Caco-2 (cell line): ENCODE measurements around the gene ZBTB11. TPM values are rescaled to one million over a fixed set of nuclear protein-coding genes. Genes with fewer than 3 reads are reported as not detected.

Source experiments
- BruUV-seq: library from RNA; stranded (reverse); fragments of 400-500 nt; replicated peaks from 2 replicates; lab custom pipeline; 2021; lab: Mats Ljungman, UMichigan
- CTCF ChIA-PET: fragments of 300-600 bp; sonication (Branson Sonifier 250); formaldehyde crosslinking; loops from one replicate; lab custom pipeline; 2022; ENCODE audit warnings: antibody characterized with exemption; lab: Charles Lee
- POLR2A ChIA-PET: fragments of 300-600 bp; sonication (Branson Sonifier 250); formaldehyde crosslinking; loops from one replicate; lab custom pipeline; 2022; ENCODE audit warnings: antibody characterized with exemption; lab: Charles Lee
- DNase-seq, 2 experiments: peaks; one replicate each; pipeline versions ENCODE4 v3.0.0 to v3.0.0-alpha.2; 2020 to 2022
- H3K27me3 ChIP-seq: replicated peaks from 2 replicates; pipeline ENCODE4 v1.6.0; 2011; ENCODE audit warnings: low read length; ENCODE audit not compliant: control insufficient read depth, insufficient read depth
- H3K36me3 ChIP-seq: 2 replicates; pipeline ENCODE4 v1.5.1; 2011; ENCODE audit warnings: low read length; ENCODE audit not compliant: control insufficient read depth, insufficient read depth
- H3K4me1 ChIP-seq: fragments of 250-450 bp; sonication (Bioruptor Pico); 2 replicates; pipeline ENCODE4 v1.5.1; 2020; ENCODE audit warnings: mild to moderate bottlenecking
- H3K4me3 ChIP-seq: 2 replicates; pipeline ENCODE4 v1.5.1; 2011; ENCODE audit warnings: low read depth, mild to moderate bottlenecking, control low read depth, low read length
- H3K9me3 ChIP-seq: fragments of 250-450 bp; sonication (Bioruptor Pico); 2 replicates; pipeline ENCODE4 v1.5.1; 2020; ENCODE audit warnings: mild to moderate bottlenecking, moderate library complexity
- H3K27ac Mint-ChIP-seq: one replicate; pipeline ENCODE4 v1.8.0; 2022; ENCODE audit warnings: mixed read lengths; ENCODE audit not compliant: unreplicated experiment
- H3K27me3 Mint-ChIP-seq: one replicate; pipeline ENCODE4 v1.8.0; 2022; ENCODE audit warnings: mixed read lengths; ENCODE audit not compliant: insufficient read depth, unreplicated experiment
- H3K36me3 Mint-ChIP-seq: one replicate; pipeline ENCODE4 v1.8.0; 2022; ENCODE audit warnings: mild to moderate bottlenecking, mixed read lengths; ENCODE audit not compliant: insufficient read depth, unreplicated experiment
- H3K4me1 Mint-ChIP-seq: one replicate; pipeline ENCODE4 v1.8.0; 2022; ENCODE audit warnings: low read depth, mixed read lengths; ENCODE audit not compliant: unreplicated experiment
- H3K4me3 Mint-ChIP-seq: one replicate; pipeline ENCODE4 v1.8.0; 2022; ENCODE audit warnings: mild to moderate bottlenecking, moderate library complexity, mixed read lengths; ENCODE audit not compliant: unreplicated experiment
- H3K9me3 Mint-ChIP-seq: one replicate; pipeline ENCODE4 v1.8.0; 2022; ENCODE audit warnings: mixed read lengths; ENCODE audit not compliant: unreplicated experiment
- intact Hi-C: fragments of 100-400 bp; cut with micrococcal nuclease; formaldehyde crosslinking; loops from one replicate; pipeline ENCODE4 v1.10.0; 2022; ENCODE audit not compliant: unreplicated experiment
- total RNA-seq: library from RNA; stranded (reverse); gene quantifications from 2 replicates; pipeline ENCODE4 v1.2.3, GENCODE V29; 2022
- TF ChIP-seq, protein P1 (sequence below), 2 experiments: fragments of 200-600 bp in 1 of 2; IDR thresholded peaks; 1 replicate in 1 of 2; 2 replicates in 1 of 2; pipeline versions ENCODE4 v1.5.1 to v1.8.0; 2011 to 2022; ENCODE audit warnings: antibody characterized with exemption in 1 of 2, control low read depth in 1 of 2, inconsistent platforms in 1 of 2, low read depth in 1 of 2, low read length in 1 of 2, mild to moderate bottlenecking in 1 of 2, moderate library complexity in 1 of 2; ENCODE audit not compliant: insufficient read depth in 1 of 2, severe bottlenecking in 1 of 2, unreplicated experiment in 1 of 2

ZBTB11 gene
- total RNA-seq, 1 experiment from 2014 or later, result 16.4 TPM

DNA sequence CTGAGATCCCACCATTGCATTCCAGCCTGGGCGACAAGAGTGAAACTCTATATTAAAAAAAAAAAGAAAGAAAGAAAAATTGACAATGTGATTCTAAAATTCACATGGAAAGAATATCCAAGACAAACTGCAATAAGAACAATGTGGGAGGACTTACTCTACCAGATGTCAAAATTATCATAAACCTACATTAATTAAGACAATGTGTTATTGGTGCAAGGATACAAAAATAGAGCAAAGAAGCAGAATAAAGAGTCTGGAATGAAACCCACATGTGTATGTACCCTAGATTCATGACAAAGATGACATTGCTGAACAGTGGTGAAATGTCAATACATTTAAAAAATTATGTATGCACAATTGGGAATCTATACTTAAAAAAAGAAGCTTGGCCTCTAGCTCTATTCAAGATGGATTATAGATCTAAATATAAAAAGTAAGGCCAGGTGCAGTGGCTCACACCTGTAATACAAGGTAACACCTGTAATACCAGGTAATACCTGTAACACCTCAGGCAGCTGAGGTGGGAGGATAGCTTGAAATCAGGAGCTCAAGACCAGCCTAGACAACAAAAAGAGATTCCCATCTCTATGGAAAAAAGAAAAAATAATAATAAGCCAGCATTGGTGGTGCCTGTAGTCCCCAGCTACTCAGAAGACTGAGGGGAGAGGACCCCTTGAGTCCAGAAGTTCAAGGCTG lies 45.7 kb downstream of the ZBTB11 start:
- no peak overlapping the region for H3K4me3 ChIP-seq
- intact Hi-C loops, result no loop called here
- no peaks in the 10 kb centered on the region for H3K36me3 Mint-ChIP-seq
- no peaks in the 10 kb centered on the region for H3K9me3 Mint-ChIP-seq
- peaks cover 7% of the 10 kb centered on the region for H3K27me3 Mint-ChIP-seq
- peaks cover 11% of the 10 kb centered on the region for H3K4me1 Mint-ChIP-seq
- DNase-seq, result no peak
- TF ChIP-seq, protein P1, sequence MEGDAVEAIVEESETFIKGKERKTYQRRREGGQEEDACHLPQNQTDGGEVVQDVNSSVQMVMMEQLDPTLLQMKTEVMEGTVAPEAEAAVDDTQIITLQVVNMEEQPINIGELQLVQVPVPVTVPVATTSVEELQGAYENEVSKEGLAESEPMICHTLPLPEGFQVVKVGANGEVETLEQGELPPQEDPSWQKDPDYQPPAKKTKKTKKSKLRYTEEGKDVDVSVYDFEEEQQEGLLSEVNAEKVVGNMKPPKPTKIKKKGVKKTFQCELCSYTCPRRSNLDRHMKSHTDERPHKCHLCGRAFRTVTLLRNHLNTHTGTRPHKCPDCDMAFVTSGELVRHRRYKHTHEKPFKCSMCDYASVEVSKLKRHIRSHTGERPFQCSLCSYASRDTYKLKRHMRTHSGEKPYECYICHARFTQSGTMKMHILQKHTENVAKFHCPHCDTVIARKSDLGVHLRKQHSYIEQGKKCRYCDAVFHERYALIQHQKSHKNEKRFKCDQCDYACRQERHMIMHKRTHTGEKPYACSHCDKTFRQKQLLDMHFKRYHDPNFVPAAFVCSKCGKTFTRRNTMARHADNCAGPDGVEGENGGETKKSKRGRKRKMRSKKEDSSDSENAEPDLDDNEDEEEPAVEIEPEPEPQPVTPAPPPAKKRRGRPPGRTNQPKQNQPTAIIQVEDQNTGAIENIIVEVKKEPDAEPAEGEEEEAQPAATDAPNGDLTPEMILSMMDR (IDR thresholded peaks at IDR 0.05; ENCODE audit: insufficient read depth in 1 of 2, low read depth in 1 of 2, low read length in 1 of 2, severe bottlenecking in 1 of 2, unreplicated experiment in 1 of 2), result no peak
- no peaks in the 10 kb centered on the region for H3K27me3 ChIP-seq
- POLR2A ChIA-PET, result no interaction called here
- no peaks in the 10 kb centered on the region for H3K4me1 ChIP-seq
- no TSS peak for BruUV-seq
- no peaks in the 10 kb centered on the region for H3K9me3 ChIP-seq
- no peak overlapping the region for H3K4me3 Mint-ChIP-seq
- H3K36me3 ChIP-seq, result no peaks in the 10 kb centered on the region
- no peak overlapping the region for H3K27ac Mint-ChIP-seq
- CTCF ChIA-PET, result no interaction called here

DNA sequence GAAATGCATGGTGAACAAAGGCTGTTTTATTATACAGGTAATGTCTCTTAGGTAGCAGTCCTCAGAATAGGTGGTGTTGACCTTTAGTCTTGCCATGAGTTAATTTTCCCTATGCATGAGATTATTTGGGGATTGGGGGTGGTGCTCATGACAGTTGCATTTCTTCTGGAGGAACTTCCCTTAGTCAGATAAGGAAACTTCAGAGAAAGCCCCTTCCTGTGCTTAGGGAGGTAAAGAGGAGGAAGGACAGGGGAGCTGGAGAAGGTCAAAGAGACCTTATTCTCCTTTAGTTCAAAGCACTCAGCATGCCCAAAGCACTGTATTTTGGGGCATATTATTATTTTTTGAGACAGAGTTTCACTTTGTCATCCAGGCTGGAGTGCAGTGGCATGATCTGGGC lies 47.7 kb downstream of the ZBTB11 start:
- H3K4me3 Mint-ChIP-seq, result no peak overlapping the region
- DNase-seq, result no peak
- peaks cover 12% of the 10 kb centered on the region for H3K9me3 Mint-ChIP-seq
- TF ChIP-seq, protein P1 (IDR thresholded peaks at IDR 0.05; ENCODE audit: insufficient read depth in 1 of 2, low read depth in 1 of 2, low read length in 1 of 2, severe bottlenecking in 1 of 2, unreplicated experiment in 1 of 2), result no peak
- H3K27ac Mint-ChIP-seq, result no peak overlapping the region
- H3K9me3 ChIP-seq, result no peaks in the 10 kb centered on the region
- POLR2A ChIA-PET, result no interaction called here
- no peaks in the 10 kb centered on the region for H3K36me3 Mint-ChIP-seq
- no peaks in the 10 kb centered on the region for H3K4me1 ChIP-seq
- CTCF ChIA-PET, result no interaction called here
- H3K27me3 Mint-ChIP-seq, result peaks cover 3% of the 10 kb centered on the region
- H3K27me3 ChIP-seq, result no peaks in the 10 kb centered on the region
- BruUV-seq, result no TSS peak
- H3K4me1 Mint-ChIP-seq, result peaks cover 11% of the 10 kb centered on the region
- H3K4me3 ChIP-seq, result no peak overlapping the region
- intact Hi-C loops, result no loop called here
- H3K36me3 ChIP-seq, result no peaks in the 10 kb centered on the region

DNA sequence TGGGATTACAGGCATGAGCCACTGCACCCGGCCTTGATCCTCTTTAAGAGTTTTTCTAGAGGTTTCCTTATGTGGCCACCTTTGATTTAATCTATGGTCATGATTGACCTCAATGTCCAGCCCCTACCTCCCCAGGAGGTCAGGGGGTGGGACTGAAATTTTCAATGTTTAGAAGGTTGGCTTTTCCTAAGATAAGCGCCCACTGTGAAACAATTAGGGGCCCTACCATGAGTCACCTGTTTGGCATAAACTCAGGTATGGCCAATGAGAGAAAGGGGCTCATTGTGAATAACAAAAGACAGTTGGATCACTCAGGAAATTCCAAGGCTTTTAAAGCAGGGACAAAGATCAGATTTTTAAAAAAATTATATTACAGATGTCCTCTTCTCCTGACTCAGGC lies 51.1 kb downstream of the ZBTB11 start:
- Mint-ChIP-seq H3K27me3 (no peaks in the 10 kb centered on the region), H3K9me3 (peaks cover 12% of the 10 kb centered on the region), H3K4me3 (no peak overlapping the region), H3K36me3 (no peaks in the 10 kb centered on the region), H3K4me1 (no peaks in the 10 kb centered on the region), H3K27ac (no peak overlapping the region)
- ChIA-PET CTCF (no interaction called here), POLR2A (no interaction called here)
- no peaks in the 10 kb centered on the region for H3K4me1 ChIP-seq
- intact Hi-C loops, result no loop called here
- H3K36me3 ChIP-seq, result no peaks in the 10 kb centered on the region
- TF ChIP-seq, protein P1 (IDR thresholded peaks at IDR 0.05; ENCODE audit: insufficient read depth in 1 of 2, low read depth in 1 of 2, low read length in 1 of 2, severe bottlenecking in 1 of 2, unreplicated experiment in 1 of 2), result no peak
- no peaks in the 10 kb centered on the region for H3K27me3 ChIP-seq
- DNase-seq, result no peak
- no TSS peak for BruUV-seq
- no peaks in the 10 kb centered on the region for H3K9me3 ChIP-seq
- H3K4me3 ChIP-seq, result no peak overlapping the region
